Suprapubic skin (tissue), 4 donors: ENCODE data around the gene IGFBP6. TPM values are rescaled to one million over a fixed set of nuclear protein-coding genes. Genes with fewer than 3 reads are reported as not detected.
"Not testable (repeated sequence)": the region's sequence is repeated elsewhere in the genome, so short reads cannot be mapped to it uniquely, and the experiment has no call there.

Source experiments
- DNase-seq, 2 donors: peaks; one replicate each; pipeline ENCODE4 v3.0.0-alpha.2; 2019; ENCODE audit warnings: low spot score in 2 of 2
- H3K27ac ChIP-seq: fragments of 200-600 bp; sonication (generic); one replicate; pipeline ENCODE4 v1.5.1; 2019
- H3K27me3 ChIP-seq: fragments of 200-600 bp; sonication (generic); one replicate; pipeline ENCODE4 v1.5.1; 2019
- H3K36me3 ChIP-seq: fragments of 200-600 bp; sonication (generic); one replicate; pipeline ENCODE4 v1.5.1; 2019
- H3K4me1 ChIP-seq: fragments of 200-600 bp; sonication (generic); one replicate; pipeline ENCODE4 v1.5.1; 2019
- H3K4me3 ChIP-seq: fragments of 200-600 bp; sonication (generic); one replicate; pipeline ENCODE4 v1.5.1; 2019; ENCODE audit warnings: mild to moderate bottlenecking
- H3K9me3 ChIP-seq: fragments of 200-600 bp; sonication (generic); one replicate; pipeline ENCODE4 v1.5.1; 2019
- CTCF ChIP-seq, 2 donors: fragments of 200-600 bp in 1 of 2; fragments of 450-650 bp in 1 of 2; sonication (generic) in 1 of 2; IDR thresholded peaks; one replicate each; pipeline ENCODE4 v1.5.1; 2016 to 2019; ENCODE audit warnings: antibody characterized with exemption in 2 of 2, mild to moderate bottlenecking in 1 of 2, moderate library complexity in 1 of 2
- EP300 ChIP-seq: sonication (generic); formaldehyde crosslinking; IDR thresholded peaks from one replicate; pipeline ENCODE4 v1.6.1; 2017; ENCODE audit warnings: antibody characterized with exemption
- POLR2A ChIP-seq, 2 donors: fragments of 450-650 bp; IDR thresholded peaks; one replicate each; pipeline ENCODE4 v1.6.1; 2017; ENCODE audit warnings: antibody characterized with exemption in 2 of 2, mild to moderate bottlenecking in 2 of 2, moderate library complexity in 2 of 2
- POLR2AphosphoS5 ChIP-seq, 3 donors: sonication (generic); formaldehyde crosslinking; IDR thresholded peaks; one replicate each; pipeline ENCODE4 v1.6.1; 2017; ENCODE audit warnings: antibody characterized with exemption in 3 of 3
- WGBS: methylation state at CpG from one replicate; pipeline ENCODE4 v1.1.5; 2018; 5-methylcytosine and 5-hydroxymethylcytosine counted together
- total RNA-seq, 4 donors: library from RNA; depleted of rRNA; stranded (reverse); fragments of >200 nt; gene quantifications; one replicate each; pipeline ENCODE4 v1.1.0, GENCODE V29; 2016

IGFBP6 gene
- total RNA-seq, 4 donors from 2014 or later: 19.2 to 97.0 (median 59.6) TPM

- no peaks in the 10 kb centered on the region for H3K9me3 ChIP-seq
- WGBS: 73% methylated on average over 6 of the region's 6 CpGs
- no peak overlapping the region for H3K27ac ChIP-seq
- H3K4me3 ChIP-seq: no peak overlapping the region
- no peak for TF ChIP-seq EP300
- TF ChIP-seq POLR2A (IDR thresholded peaks at IDR 0.05): no peak
- TF ChIP-seq CTCF (IDR thresholded peaks at IDR 0.05): no peak
- TF ChIP-seq POLR2AphosphoS5 (IDR thresholded peaks at IDR 0.05): no peak
- H3K36me3 ChIP-seq: no peaks in the 10 kb centered on the region
- H3K27me3 ChIP-seq: no peaks in the 10 kb centered on the region
- DNase-seq: peak in 1 of 2 donors; percentile 37
- H3K4me1 ChIP-seq: peaks cover 29% of the 10 kb centered on the region
Observed at GRCh38 chr12:53093777-53094393, 3.6 kb upstream of the IGFBP6 start.

- 73% methylated on average over 6 of the region's 6 CpGs for WGBS
- no peaks in the 10 kb centered on the region for H3K9me3 ChIP-seq
Observed at GRCh38 chr12:53094394-53094787, 3.1 kb upstream of the IGFBP6 start.

GRCh38 chr12:53094796-53095595 is 2.5 kb upstream of the IGFBP6 start:
- H3K4me3 ChIP-seq, DNase-seq, H3K27ac ChIP-seq, H3K36me3 ChIP-seq, H3K9me3 ChIP-seq, H3K27me3 ChIP-seq: not testable (repeated sequence)
- H3K4me1 ChIP-seq: peaks cover 39% of the 10 kb centered on the region
- 95% methylated on average over 5 of the region's 5 CpGs for WGBS

More at GRCh38 chr12:53094394-53094787, 3.1 kb upstream of the IGFBP6 start:
- H3K36me3 ChIP-seq: no peaks in the 10 kb centered on the region
- H3K4me1 ChIP-seq: peaks cover 35% of the 10 kb centered on the region
- no peak overlapping the region for H3K4me3 ChIP-seq
- TF ChIP-seq POLR2A (IDR thresholded peaks at IDR 0.05): no peak
- TF ChIP-seq CTCF (IDR thresholded peaks at IDR 0.05): no peak
- TF ChIP-seq POLR2AphosphoS5 (IDR thresholded peaks at IDR 0.05): no peak
- TF ChIP-seq EP300: no peak
- H3K27ac ChIP-seq: no peak overlapping the region
- DNase-seq: peak in 1 of 2 donors; percentile 45
- no peaks in the 10 kb centered on the region for H3K27me3 ChIP-seq

GRCh38 chr12:53095596-53095895 is 1.9 kb upstream of the IGFBP6 start:
- not testable (repeated sequence) for H3K27me3 ChIP-seq, H3K36me3 ChIP-seq, H3K4me3 ChIP-seq, H3K9me3 ChIP-seq
- WGBS: 97% methylated on average over 3 of the region's 3 CpGs
- Histone ChIP-seq H3K4me1 (peaks cover 45% of the 10 kb centered on the region), H3K27ac (peak overlapping the region; percentile 85)
- peak in 1 of 2 donors; percentile 38 for DNase-seq

GRCh38 chr12:53096089-53096741 is 1.3 kb upstream of the IGFBP6 start:
- Histone ChIP-seq H3K27ac (peak overlapping the region; percentile 85), H3K4me3 (peak overlapping the region; percentile 61), H3K27me3 (no peaks in the 10 kb centered on the region), H3K9me3 (no peaks in the 10 kb centered on the region), H3K4me1 (peaks cover 46% of the 10 kb centered on the region), H3K36me3 (peaks cover 1% of the 10 kb centered on the region)
- peak; percentile 88 to 90 for DNase-seq
- WGBS: 37% methylated on average over 11 of the region's 11 CpGs
- TF ChIP-seq CTCF (IDR thresholded peaks at IDR 0.05): no peak
- TF ChIP-seq POLR2AphosphoS5 (IDR thresholded peaks at IDR 0.05): peak in 2 of 3 donors; percentile 59 to 61
- no peak for TF ChIP-seq POLR2A (IDR thresholded peaks at IDR 0.05)

- Histone ChIP-seq H3K4me3 (peak overlapping the region; percentile 61), H3K9me3 (no peaks in the 10 kb centered on the region), H3K36me3 (peaks cover 4% of the 10 kb centered on the region), H3K27ac (peak overlapping the region; percentile 85), H3K4me1 (peaks cover 46% of the 10 kb centered on the region), H3K27me3 (no peaks in the 10 kb centered on the region)
- 30% methylated on average over 9 of the region's 9 CpGs for WGBS
- DNase-seq: peak; percentile 57 to 68
- TF ChIP-seq POLR2A (IDR thresholded peaks at IDR 0.05): no peak
- no peak for TF ChIP-seq CTCF (IDR thresholded peaks at IDR 0.05)
- TF ChIP-seq POLR2AphosphoS5 (IDR thresholded peaks at IDR 0.05): no peak
- TF ChIP-seq EP300: no peak
Observed at GRCh38 chr12:53096759-53097158, 708 bp upstream of the IGFBP6 start.
